Gastrocnemius medialis (tissue), 4 donors: Measurements from ENCODE around the gene ASB2. TPM values are rescaled to one million over a fixed set of nuclear protein-coding genes. Genes with fewer than 3 reads are reported as not detected.

Experiments used
- ATAC-seq, 2 donors: fragments of 150-250 bp; one replicate each; pipeline ENCODE4 v1.9.1; 2016
- DNase-seq, 2 donors: peaks; one replicate each; pipeline ENCODE4 v3.0.0-alpha.2; 2019
- H3K27ac ChIP-seq, 4 donors: fragments of 200-600 bp; sonication (generic); 1 replicate in 1 of 4; 2 replicates in 3 of 4; pipeline ENCODE4 v1.5.1; 2016 to 2018; ENCODE audit warnings: mild to moderate bottlenecking in 2 of 4, moderate library complexity in 1 of 4
- H3K27me3 ChIP-seq, 3 donors: fragments of 200-600 bp; sonication (generic) in 2 of 3; 1 replicate in 1 of 3; 2 replicates in 2 of 3; pipeline versions ENCODE4 v1.5.1 to v1.6.0; 2016 to 2019; ENCODE audit warnings: mild to moderate bottlenecking in 1 of 3, moderate library complexity in 1 of 3
- H3K36me3 ChIP-seq, 2 donors: fragments of 200-600 bp; sonication (generic) in 1 of 2; one replicate each; pipeline ENCODE4 v1.5.1; 2017 to 2018
- H3K4me1 ChIP-seq, 2 donors: fragments of 200-600 bp; sonication (generic) in 1 of 2; one replicate each; pipeline ENCODE4 v1.5.1; 2016 to 2017; ENCODE audit warnings: mild to moderate bottlenecking in 2 of 2
- H3K4me3 ChIP-seq, 4 donors: fragments of 200-600 bp; sonication (generic) in 3 of 4; 1 replicate in 1 of 4; 2 replicates in 3 of 4; pipeline ENCODE4 v1.5.1; 2016 to 2019; ENCODE audit warnings: mild to moderate bottlenecking in 2 of 4
- H3K9me3 ChIP-seq, 3 donors: fragments of 200-600 bp; sonication (generic) in 2 of 3; 1 replicate in 1 of 3; 2 replicates in 2 of 3; pipeline ENCODE4 v1.5.1; 2016 to 2019
- POLR2A ChIP-seq, 2 donors: fragments of 450-650 bp; IDR thresholded peaks; one replicate each; pipeline ENCODE4 v1.6.1; 2017; ENCODE audit warnings: antibody characterized with exemption in 2 of 2, mild to moderate bottlenecking in 2 of 2, moderate library complexity in 2 of 2
- in situ Hi-C, 4 donors: fragments of 200-750 bp; cut with MboI; loops; one replicate each; pipeline versions ENCODE4 v1.15.0 to v1.8.0; 2017; ENCODE audit warnings: low sequenced_read_pairs in 4 of 4
- intact Hi-C: fragments of 100-400 bp; cut with DNase I; formaldehyde crosslinking; loops from one replicate; pipeline ENCODE4 v1.15.1; 2023; ENCODE audit warnings: low total_unique reads
- total RNA-seq, 4 donors: library from RNA; depleted of rRNA; stranded (reverse); fragments of >200 nt; gene quantifications; one replicate each; pipeline versions ENCODE4 v1.1.0 to v1.2.3, GENCODE V29; 2016
- TF ChIP-seq, protein P1 (sequence below), 5 experiments: fragments of 450-650 bp in 3 of 5; fragments of 200-600 bp in 2 of 5; sonication (generic) in 2 of 5; IDR thresholded peaks in 4 of 5; conservative IDR thresholded peaks in 1 of 5; 1 replicate in 4 of 5; 2 replicates in 1 of 5; pipeline ENCODE4 v1.5.1; 2016 to 2019; ENCODE audit warnings: antibody characterized with exemption in 5 of 5, mild to moderate bottlenecking in 3 of 5, moderate library complexity in 3 of 5

The ASB2 gene
- total RNA-seq, 4 donors from 2014 or later: 335 to 819 (median 539) TPM

DNA sequence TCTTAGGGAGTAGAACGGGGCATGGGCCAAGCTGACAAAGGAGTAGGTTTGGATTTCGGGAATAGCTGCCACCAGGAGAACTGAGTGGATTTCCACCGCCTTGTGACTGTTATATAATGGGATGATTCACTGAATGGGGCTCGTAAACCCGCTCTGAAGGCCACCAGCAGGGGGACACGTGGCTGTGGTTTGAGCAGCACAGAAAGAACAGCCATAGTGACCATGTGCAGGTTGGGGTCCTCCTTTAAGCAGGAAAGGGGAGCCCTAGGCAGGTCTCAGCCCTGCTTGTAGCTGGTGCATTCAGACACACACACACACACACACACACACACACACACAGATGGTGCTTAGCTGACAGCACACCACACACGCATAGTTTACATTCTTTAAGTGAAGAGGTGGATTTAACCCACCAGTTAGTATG, 8.6 kb upstream of the ASB2 start:
- TF ChIP-seq POLR2A (IDR thresholded peaks at IDR 0.05): peak; percentile 45 to 46
- TF ChIP-seq, protein P1, sequence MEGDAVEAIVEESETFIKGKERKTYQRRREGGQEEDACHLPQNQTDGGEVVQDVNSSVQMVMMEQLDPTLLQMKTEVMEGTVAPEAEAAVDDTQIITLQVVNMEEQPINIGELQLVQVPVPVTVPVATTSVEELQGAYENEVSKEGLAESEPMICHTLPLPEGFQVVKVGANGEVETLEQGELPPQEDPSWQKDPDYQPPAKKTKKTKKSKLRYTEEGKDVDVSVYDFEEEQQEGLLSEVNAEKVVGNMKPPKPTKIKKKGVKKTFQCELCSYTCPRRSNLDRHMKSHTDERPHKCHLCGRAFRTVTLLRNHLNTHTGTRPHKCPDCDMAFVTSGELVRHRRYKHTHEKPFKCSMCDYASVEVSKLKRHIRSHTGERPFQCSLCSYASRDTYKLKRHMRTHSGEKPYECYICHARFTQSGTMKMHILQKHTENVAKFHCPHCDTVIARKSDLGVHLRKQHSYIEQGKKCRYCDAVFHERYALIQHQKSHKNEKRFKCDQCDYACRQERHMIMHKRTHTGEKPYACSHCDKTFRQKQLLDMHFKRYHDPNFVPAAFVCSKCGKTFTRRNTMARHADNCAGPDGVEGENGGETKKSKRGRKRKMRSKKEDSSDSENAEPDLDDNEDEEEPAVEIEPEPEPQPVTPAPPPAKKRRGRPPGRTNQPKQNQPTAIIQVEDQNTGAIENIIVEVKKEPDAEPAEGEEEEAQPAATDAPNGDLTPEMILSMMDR (IDR thresholded peaks at IDR 0.05 in 4 of 5, conservative IDR thresholded peaks at IDR 0.05 in 1 of 5): peak; percentile 55 to 89 (median 85)
- DNase-seq (peak; percentile 87 to 95), ATAC-seq (peak; percentile 43 to 46)
- no peaks in the 10 kb centered on the region for H3K9me3 ChIP-seq
- H3K27me3 ChIP-seq: no peaks in the 10 kb centered on the region
- peak overlapping the region; percentile 29 to 43 (median 35) for H3K4me3 ChIP-seq
- peak overlapping the region; percentile 97 to 100 (median 98) for H3K27ac ChIP-seq
- intact Hi-C loops: loop anchor here (1.0 kb wide), 1 partner anchor 11 kb away; no protein-coding TSS in a partner anchor
- in situ Hi-C loops: no loop called here
- H3K36me3 ChIP-seq: no peaks in the 10 kb centered on the region
- peaks cover 60 to 66% of the 10 kb centered on the region in 2 donors for H3K4me1 ChIP-seq

DNA sequence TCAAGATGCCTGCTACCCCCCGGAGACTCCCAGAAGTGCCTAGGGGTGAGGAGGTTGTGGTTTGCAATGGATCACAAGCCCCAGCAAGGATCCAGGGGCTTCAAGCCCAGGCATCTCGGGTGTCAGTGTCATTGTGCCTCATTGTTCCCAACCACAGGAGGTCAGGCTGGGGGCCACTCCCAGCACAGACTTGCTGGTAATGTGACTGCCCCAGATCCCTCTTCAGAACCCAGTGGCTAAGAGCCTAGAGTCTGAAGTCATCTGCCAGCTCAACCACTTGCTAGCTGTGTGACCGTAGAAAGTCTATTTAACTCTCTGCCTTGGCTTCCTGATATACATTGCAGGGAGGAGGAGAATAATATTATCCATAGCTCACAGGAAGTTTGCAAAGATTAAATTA, 7.7 kb upstream of the ASB2 start:
- TF ChIP-seq POLR2A (IDR thresholded peaks at IDR 0.05): peak; percentile 50 to 76
- TF ChIP-seq, protein P1 (IDR thresholded peaks at IDR 0.05 in 4 of 5, conservative IDR thresholded peaks at IDR 0.05 in 1 of 5): no peak
- Histone ChIP-seq H3K4me3 (peak overlapping the region in 1 of 4 donors; percentile 16), H3K27ac (peak overlapping the region; percentile 97 to 100 (median 98)), H3K4me1 (peaks cover 65 to 76% of the 10 kb centered on the region in 2 donors), H3K36me3 (no peaks in the 10 kb centered on the region), H3K9me3 (no peaks in the 10 kb centered on the region), H3K27me3 (no peaks in the 10 kb centered on the region)
- intact Hi-C loops: loop anchor here (1.0 kb wide), 1 partner anchor 10 kb away; no protein-coding TSS in a partner anchor
- DNase-seq: peak; percentile 91 to 97
- ATAC-seq: peak; percentile 35 to 51
- in situ Hi-C loops: no loop called here

DNA sequence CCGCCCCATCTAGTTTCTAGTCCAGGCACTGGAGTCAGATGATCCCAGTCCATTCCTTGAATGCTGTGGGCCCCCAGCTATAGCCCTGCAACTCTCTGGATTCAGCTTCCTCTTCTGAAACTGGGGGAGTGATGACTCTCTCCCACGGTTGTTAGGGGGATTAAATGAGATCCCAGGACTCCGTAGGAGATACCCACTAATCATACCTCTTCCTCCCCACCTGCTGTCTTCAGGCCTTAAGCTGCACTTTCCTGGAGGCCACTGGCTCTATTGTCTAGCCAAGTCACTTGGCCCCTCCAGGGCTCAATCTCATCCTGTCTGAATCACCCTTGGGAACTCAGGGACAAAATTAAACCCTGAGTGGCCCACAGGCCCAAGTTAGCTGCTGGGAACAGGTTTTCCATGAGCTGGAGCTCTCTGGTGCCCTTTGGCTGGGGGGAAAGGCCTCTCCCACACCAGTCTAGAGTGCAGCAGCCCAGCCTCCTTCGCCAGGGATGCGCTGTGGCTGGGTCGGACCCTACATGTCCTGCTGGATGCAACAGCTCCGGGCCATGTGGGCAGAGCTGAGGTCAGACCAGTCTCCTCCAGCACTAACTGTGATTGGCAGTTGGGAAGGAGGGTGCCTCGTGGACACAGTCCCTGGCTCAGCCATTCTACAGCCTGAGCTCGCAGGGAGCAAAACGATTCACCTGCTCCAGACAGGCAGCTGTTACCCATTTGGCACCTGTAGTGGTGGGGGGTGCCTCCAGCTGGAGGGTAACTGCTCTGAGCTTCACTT, 6.0 kb upstream of the ASB2 start:
- peak overlapping the region; percentile 97 to 100 (median 98) for H3K27ac ChIP-seq
- TF ChIP-seq, protein P1 (IDR thresholded peaks at IDR 0.05 in 4 of 5, conservative IDR thresholded peaks at IDR 0.05 in 1 of 5): no peak
- TF ChIP-seq POLR2A (IDR thresholded peaks at IDR 0.05): peak; percentile 53 to 59
- peaks cover 74 to 87% of the 10 kb centered on the region in 2 donors for H3K4me1 ChIP-seq
- peak overlapping the region in 1 of 4 donors; percentile 31 for H3K4me3 ChIP-seq
- H3K36me3 ChIP-seq: no peaks in the 10 kb centered on the region
- in situ Hi-C loops: no loop called here
- ATAC-seq (peak in 1 of 2 donors; percentile 9), DNase-seq (peak in 1 of 2 donors; percentile 86)
- no peaks in the 10 kb centered on the region for H3K27me3 ChIP-seq
- H3K9me3 ChIP-seq: no peaks in the 10 kb centered on the region
- intact Hi-C loops: no loop called here

DNA sequence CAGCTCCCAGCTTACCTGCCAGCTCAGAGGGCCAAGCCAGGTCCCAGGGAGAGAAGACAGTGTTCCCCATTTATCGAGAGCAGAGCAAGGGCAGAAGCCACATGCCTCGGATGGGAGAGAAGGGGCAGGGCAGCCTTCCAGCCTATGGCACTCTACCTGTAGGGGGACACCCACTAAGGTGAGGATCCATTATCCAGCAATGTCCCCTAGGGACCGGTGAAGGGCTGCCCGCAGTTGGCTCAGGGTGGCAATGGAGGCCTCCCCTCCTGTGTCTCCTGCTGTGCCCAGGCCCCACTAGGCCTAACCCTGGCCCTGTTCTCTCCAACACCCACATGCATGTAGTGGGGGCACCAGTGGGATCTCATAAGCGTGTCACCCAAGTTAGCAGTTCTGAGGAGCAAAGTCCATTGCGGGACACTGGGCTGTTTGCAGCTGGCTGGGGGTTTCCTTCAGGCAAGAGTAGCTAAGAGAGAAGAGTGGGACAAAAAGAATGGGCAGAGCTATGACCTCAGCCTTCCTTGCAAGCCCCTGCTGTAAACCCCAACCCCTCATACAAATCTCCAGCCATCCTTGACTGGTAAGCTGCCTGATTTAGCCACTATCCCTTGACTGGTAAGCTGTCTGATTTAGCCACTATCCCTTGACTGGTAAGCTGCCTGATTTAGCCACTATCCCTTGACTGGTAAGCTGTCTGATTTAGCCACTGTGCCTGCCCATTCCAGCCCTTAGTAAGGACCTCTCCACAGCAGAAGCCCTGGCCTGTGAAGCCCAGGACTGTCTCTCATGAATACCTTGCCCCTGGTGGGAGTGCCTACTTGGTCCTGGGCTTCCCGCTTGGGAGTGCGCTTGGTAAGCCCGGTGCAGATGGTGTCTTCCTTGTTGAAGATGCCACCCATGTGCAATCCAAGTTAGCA, 5.2 kb upstream of the ASB2 start:
- H3K27me3 ChIP-seq: no peaks in the 10 kb centered on the region
- in situ Hi-C loops (no loop called here), intact Hi-C loops (no loop called here)
- ATAC-seq (peak in 1 of 2 donors; percentile 2), DNase-seq (peak in 1 of 2 donors; percentile 70)
- peaks cover 75 to 84% of the 10 kb centered on the region in 2 donors for H3K4me1 ChIP-seq
- peak overlapping the region; percentile 97 to 100 (median 98) for H3K27ac ChIP-seq
- peak; percentile 39 to 49 for TF ChIP-seq POLR2A (IDR thresholded peaks at IDR 0.05)
- TF ChIP-seq, protein P1 (IDR thresholded peaks at IDR 0.05 in 4 of 5, conservative IDR thresholded peaks at IDR 0.05 in 1 of 5): peak in 2 of 5 experiments; percentile 22 to 28
- H3K9me3 ChIP-seq: no peaks in the 10 kb centered on the region
- no peaks in the 10 kb centered on the region for H3K36me3 ChIP-seq
- H3K4me3 ChIP-seq: peak overlapping the region in 3 of 4 donors; percentile 4 to 31 (median 15)
